Endothelial cell of umbilical vein (primary cell): ENCODE measurements around the gene ATOX1. TPM values are rescaled to one million over a fixed set of nuclear protein-coding genes. Genes with fewer than 3 reads are reported as not detected.

Experiments
- BruUV-seq: library from RNA; stranded (reverse); fragments of 400-500 nt; replicated peaks from 2 replicates; lab custom pipeline; 2021; lab: Mats Ljungman, UMichigan
- CTCF ChIA-PET: fragments of 300-600, 350-600 bp; sonication (Branson Sonifier 250); formaldehyde crosslinking; loops from one replicate; lab custom pipeline; 2021; ENCODE audit warnings: antibody characterized with exemption, inconsistent platforms; lab: Charles Lee
- POLR2A ChIA-PET: fragments of 300-600, 350-600 bp; sonication (Branson Sonifier 250); formaldehyde crosslinking; loops from one replicate; lab custom pipeline; 2021; ENCODE audit warnings: antibody characterized with exemption, inconsistent platforms; lab: Charles Lee
- DNase-seq: peaks from one replicate; pipeline ENCODE4 v3.0.0-alpha.2; 2011; ENCODE audit warnings: low read depth, low spot score
- FAIRE-seq: peaks from 2 replicates; lab custom pipeline; 2011; peaks lifted over from hg19 to GRCh38; lab: Jason Lieb, UNC
- H2AFZ ChIP-seq: 2 replicates; pipeline ENCODE4 v1.6.0; 2012; ENCODE audit warnings: low read depth, low read length, control low read depth, inconsistent platforms
- H3K27ac ChIP-seq: 2 replicates; pipeline ENCODE4 v1.5.1; 2011; ENCODE audit warnings: low read depth, mild to moderate bottlenecking, control low read depth, low read length, moderate library complexity; ENCODE audit not compliant: insufficient read depth
- H3K27me3 ChIP-seq, 2 experiments: 2 replicates each; pipeline versions ENCODE4 v1.6.0 to v1.6.1; 2011; ENCODE audit warnings: low read length in 2 of 2, mixed read lengths in 1 of 2; ENCODE audit not compliant: control insufficient read depth in 2 of 2, insufficient read depth in 2 of 2
- H3K36me3 ChIP-seq, 2 experiments: 2 replicates in 1 of 2; 3 replicates in 1 of 2; pipeline ENCODE4 v1.5.1; 2011; ENCODE audit warnings: low read length in 2 of 2, mild to moderate bottlenecking in 1 of 2, moderate library complexity in 1 of 2; ENCODE audit not compliant: control insufficient read depth in 2 of 2, insufficient read depth in 2 of 2; ENCODE audit errors: extremely low read depth in 1 of 2
- H3K4me1 ChIP-seq: 3 replicates; pipeline ENCODE4 v1.5.1; 2011; ENCODE audit warnings: mild to moderate bottlenecking, low read length; ENCODE audit not compliant: control insufficient read depth, insufficient read depth; ENCODE audit errors: extremely low read depth
- H3K4me2 ChIP-seq: 2 replicates; pipeline ENCODE4 v1.6.1; 2011; ENCODE audit warnings: low read length, control low read depth, mixed read lengths; ENCODE audit not compliant: insufficient read depth
- H3K4me3 ChIP-seq, 3 experiments: fragments of 200-600 bp in 1 of 3; sonication (generic), shearing (Covaris generic) in 1 of 3; replicated peaks in 1 of 3; 2 replicates each; pipeline ENCODE4 v1.5.1; 2011 to 2016; ENCODE audit warnings: control low read depth in 3 of 3, low read length in 3 of 3, mild to moderate bottlenecking in 2 of 3, inconsistent platforms in 1 of 3, low read depth in 1 of 3, moderate library complexity in 1 of 3; ENCODE audit not compliant: insufficient read depth in 1 of 3
- H3K79me2 ChIP-seq: 2 replicates; pipeline ENCODE4 v1.6.0; 2012; ENCODE audit warnings: low read length, inconsistent platforms; ENCODE audit not compliant: control insufficient read depth, insufficient read depth
- H3K9ac ChIP-seq: replicated peaks from 2 replicates; pipeline ENCODE3; 2011; ENCODE audit warnings: low read length, control low read depth; ENCODE audit not compliant: insufficient read depth; ENCODE audit errors: extremely low read depth
- H3K9me1 ChIP-seq: replicated peaks from 3 replicates; pipeline ENCODE4 v1.6.0; 2011; ENCODE audit warnings: mild to moderate bottlenecking, low read length; ENCODE audit not compliant: control insufficient read depth, insufficient read depth; ENCODE audit errors: extremely low read depth
- H3K9me3 ChIP-seq: replicated peaks from 2 replicates; pipeline ENCODE4 v1.5.1; 2012; ENCODE audit warnings: low read length, inconsistent platforms; ENCODE audit not compliant: control insufficient read depth, insufficient read depth
- H4K20me1 ChIP-seq: replicated peaks from 2 replicates; pipeline ENCODE3; 2011; ENCODE audit warnings: mild to moderate bottlenecking, low read length; ENCODE audit not compliant: control insufficient read depth, insufficient read depth; ENCODE audit errors: extremely low read depth
- CTCF ChIP-seq, 2 donors: IDR thresholded peaks; 1 replicate in 1 of 2; 2 replicates in 1 of 2; pipeline ENCODE4 v1.5.1; 2011; ENCODE audit warnings: low read length in 2 of 2, mild to moderate bottlenecking in 2 of 2, moderate library complexity in 2 of 2, control low read depth in 1 of 2, inconsistent platforms in 1 of 2, low read depth in 1 of 2; ENCODE audit not compliant: insufficient read depth in 1 of 2; ENCODE audit errors: extremely low read depth in 1 of 2
- EZH2 ChIP-seq: IDR thresholded peaks from 2 replicates; pipeline ENCODE4 v1.6.1; 2012; ENCODE audit warnings: borderline replicate concordance, low read depth, mild to moderate bottlenecking, moderate library complexity, low read length, inconsistent platforms; ENCODE audit not compliant: severe bottlenecking
- FOS ChIP-seq: IDR thresholded peaks from 2 replicates; pipeline ENCODE4 v1.6.1; 2011; ENCODE audit warnings: mild to moderate bottlenecking, low read length, moderate library complexity, borderline replicate concordance; ENCODE audit not compliant: insufficient read depth
- GATA2 ChIP-seq: IDR thresholded peaks from 2 replicates; pipeline ENCODE4 v1.7.0; 2011; ENCODE audit warnings: low read depth, mild to moderate bottlenecking, moderate library complexity, mixed read lengths, low read length; ENCODE audit not compliant: insufficient read length, insufficient read depth
- JUN ChIP-seq: IDR thresholded peaks from 2 replicates; pipeline ENCODE4 v1.6.1; 2011; ENCODE audit warnings: borderline replicate concordance, low read depth; ENCODE audit not compliant: insufficient read length, insufficient read depth
- MAX ChIP-seq: IDR thresholded peaks from 2 replicates; pipeline ENCODE4 v1.6.1; 2011; ENCODE audit not compliant: insufficient read depth, insufficient read length
- MYC ChIP-seq: IDR thresholded peaks from one replicate; pipeline ENCODE4 v1.6.1; 2011; ENCODE audit warnings: mild to moderate bottlenecking, low read depth, low read length
- POLR2A ChIP-seq: IDR thresholded peaks from 2 replicates; pipeline ENCODE4 v1.6.1; 2012; ENCODE audit warnings: low read depth, mild to moderate bottlenecking, control low read depth, low read length
- POLR2AphosphoS5 ChIP-seq: IDR thresholded peaks from 2 replicates; pipeline ENCODE4 v1.6.1; 2012; ENCODE audit warnings: low read depth, mild to moderate bottlenecking, control low read depth, low read length, moderate library complexity; ENCODE audit not compliant: insufficient read depth
- dilution Hi-C: fragments of 300-500 bp; cut with MboI; formaldehyde crosslinking; loops from one replicate; pipeline ENCODE4 v1.15.0; 2019; ENCODE audit warnings: low sequenced_read_pairs; ENCODE audit not compliant: extremely low pct_ligation_motif_present
- intact Hi-C: fragments of 100-400 bp; cut with micrococcal nuclease; formaldehyde crosslinking; loops from one replicate; pipeline ENCODE4 v1.10.0; 2022
- polyA plus RNA-seq, 4 experiments: library from polyadenylated mRNA; depleted of rRNA in 3 of 4; stranded (reverse) in 3 of 4; unstranded in 1 of 4; fragments of >200 nt; gene quantifications; 2 replicates each; pipeline versions ENCODE4 v1.2.1 to v1.2.3, GENCODE V29; 2011 to 2012; ENCODE audit warnings: missing spikeins in 1 of 4
- total RNA-seq: library from RNA; stranded (reverse); gene quantifications from 2 replicates; pipeline ENCODE4 v1.2.3, GENCODE V29; 2021

Gene ATOX1
- total and polyA plus RNA-seq, 2 donors (not counting 3 experiments of a cell fraction or from before 2014, with no cell fraction given) = 113 to 292 TPM

- FAIRE-seq (peak; percentile 97), DNase-seq (peak; percentile 87)
- Histone ChIP-seq H3K27me3 (no peaks in the 10 kb centered on the region), H3K27ac (peak overlapping the region; percentile 80), H3K9ac (peak overlapping the region; percentile 25), H3K4me3 (no peak overlapping the region), H3K36me3 (no peaks in the 10 kb centered on the region), H4K20me1 (no peaks in the 10 kb centered on the region), H3K4me2 (peak overlapping the region; percentile 22), H3K4me1 (peaks cover 43% of the 10 kb centered on the region), H2AFZ (peak overlapping the region; percentile 5), H3K9me1 (no peaks in the 10 kb centered on the region), H3K9me3 (no peaks in the 10 kb centered on the region), H3K79me2 (peaks cover 4% of the 10 kb centered on the region)
- dilution Hi-C loops (no loop called here), intact Hi-C loops (loop anchor here (1.0 to 5.0 kb wide), 4 partner anchors 13 to 493 kb away; partner anchors contain the start of genes ATOX1, G3BP1 and GM2A)
- POLR2A ChIA-PET = no interaction called here
- BruUV-seq = no TSS peak
- CTCF ChIA-PET = interaction anchor here (0.6 to 3.1 kb wide), 5 partner anchors 26 to 298 kb away, joined by 4 to 23 read pairs (median 8); partner anchors contain the start of gene SLC36A1
- peak; percentile 90 for TF ChIP-seq FOS
- no peak for TF ChIP-seq POLR2A
- TF ChIP-seq POLR2AphosphoS5 = peak; percentile 82
- peak; percentile 43 for TF ChIP-seq GATA2
- no peak for TF ChIP-seq MAX
- TF ChIP-seq JUN = peak; percentile 67
Measured at GRCh38 chr5:151745071-151745705, 13.2 kb downstream of the ATOX1 start.

GRCh38 chr5:151743530-151743929 is 14.9 kb downstream of the ATOX1 start:
- Histone ChIP-seq H3K79me2 (peaks cover 4% of the 10 kb centered on the region), H3K4me2 (no peak overlapping the region), H3K9me3 (no peaks in the 10 kb centered on the region), H2AFZ (no peak overlapping the region), H3K4me1 (peaks cover 51% of the 10 kb centered on the region), H3K27ac (no peak overlapping the region), H4K20me1 (no peaks in the 10 kb centered on the region), H3K36me3 (no peaks in the 10 kb centered on the region), H3K9ac (no peak overlapping the region), H3K27me3 (no peaks in the 10 kb centered on the region), H3K4me3 (no peak overlapping the region), H3K9me1 (no peaks in the 10 kb centered on the region)
- ChIA-PET POLR2A (interaction anchor here (0.6 kb wide), 1 partner anchor 15 kb away, joined by 5 read pairs; the partner anchor contains the start of gene ATOX1), CTCF (interaction anchor here (0.9 to 10.7 kb wide), 8 partner anchors 23 to 427 kb away, joined by 3 to 323 read pairs (median 14); partner anchors contain the start of genes G3BP1 and SLC36A1)
- intact Hi-C loops (loop anchor here (5.0 kb wide), 4 partner anchors 66 to 426 kb away; no protein-coding TSS in a partner anchor), dilution Hi-C loops (no loop called here)
- FAIRE-seq (no peak), DNase-seq (no peak)
- TF ChIP-seq MAX (no peak), CTCF (IDR thresholded peaks at IDR 0.05; ENCODE audit: extremely low read depth in 1 of 2, insufficient read depth in 1 of 2, low read depth in 1 of 2, low read length in 2 of 2) (no peak), EZH2 (no peak), POLR2A (no peak), MYC (no peak), JUN (no peak), GATA2 (no peak), FOS (no peak)
- no TSS peak for BruUV-seq
